Occipital lobe (tissue), 2 donors: ENCODE data around the gene BFAR. TPM values are rescaled to one million over a fixed set of nuclear protein-coding genes. Genes with fewer than 3 reads are reported as not detected.
A peak's percentile ranks its signal among the peaks of the same experiment; 100 is the strongest.
"Not testable (repeated sequence)": the region's sequence is repeated elsewhere in the genome, so short reads cannot be mapped to it uniquely, and the experiment has no call there.

Source experiments
- DNase-seq: peaks from one replicate; lab custom pipeline; 2025; lab: John Stamatoyannopoulos, UW
- total RNA-seq: library from RNA; depleted of rRNA; stranded (reverse); fragments of >200 nt; gene quantifications from one replicate; pipeline ENCODE4 v1.2.3, GENCODE V29; 2014

The BFAR gene
- 52.6 TPM for total RNA-seq

DNA sequence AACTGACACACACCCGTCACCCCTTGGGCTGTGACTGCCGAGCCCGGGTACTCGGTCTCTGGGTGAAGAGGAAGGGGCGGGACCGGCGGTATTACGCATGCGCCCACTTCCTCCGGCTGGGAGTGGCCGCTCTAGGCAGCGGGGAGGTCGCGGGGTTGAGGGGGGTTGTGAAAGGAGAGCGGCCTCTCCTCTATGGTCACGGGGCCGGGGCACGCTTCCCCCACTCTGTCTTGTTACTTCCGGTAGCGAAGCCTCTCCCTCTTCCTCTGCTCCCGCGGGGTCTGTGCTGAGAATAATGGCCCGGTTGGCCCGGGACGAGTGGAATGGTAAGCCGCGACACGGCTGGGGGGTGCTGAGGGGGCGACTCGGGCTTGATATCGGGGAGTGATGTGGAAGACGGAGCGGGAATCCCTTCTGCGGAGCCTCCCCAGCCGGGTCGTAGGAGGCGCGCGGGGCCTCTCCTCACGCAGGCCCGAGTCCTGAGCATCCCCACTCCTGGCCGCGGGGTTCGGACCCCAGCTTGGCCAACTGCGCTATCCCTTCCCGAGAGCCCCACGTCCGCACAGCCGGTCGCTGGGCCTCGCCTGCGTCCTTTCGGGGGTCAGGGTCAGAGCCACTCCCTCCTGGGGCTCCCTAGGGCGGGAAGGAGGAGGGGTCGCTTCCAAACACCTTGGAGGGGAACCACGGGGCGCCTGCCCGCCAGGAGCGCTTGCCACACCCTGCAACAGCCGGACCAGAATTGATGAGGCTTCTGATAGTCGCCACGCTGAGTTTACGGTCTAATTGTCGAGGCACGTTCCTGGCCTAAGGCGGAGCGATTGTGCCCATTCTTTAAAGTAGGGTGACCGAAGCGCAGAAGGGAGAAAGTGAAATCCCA, at the start of gene BFAR:
BFAR (plus strand) TSS at position 259 of the 877 bp plus-strand sequence. CDS start 11,396 bp downstream, outside the sequence.
- DNase-seq = peak; percentile 98

- no peak for DNase-seq
Observed at GRCh38 chr16:14585287-14585686, 47.5 kb upstream of the BFAR start.

- no peak for DNase-seq
Observed at GRCh38 chr16:14586637-14587305, 46.0 kb upstream of the BFAR start.

- no peak for DNase-seq
Observed at GRCh38 chr16:14600164-14600563, 32.6 kb upstream of the BFAR start.

GRCh38 chr16:14602443-14602963, 30.2 kb upstream of the BFAR start:
- no peak for DNase-seq

DNA sequence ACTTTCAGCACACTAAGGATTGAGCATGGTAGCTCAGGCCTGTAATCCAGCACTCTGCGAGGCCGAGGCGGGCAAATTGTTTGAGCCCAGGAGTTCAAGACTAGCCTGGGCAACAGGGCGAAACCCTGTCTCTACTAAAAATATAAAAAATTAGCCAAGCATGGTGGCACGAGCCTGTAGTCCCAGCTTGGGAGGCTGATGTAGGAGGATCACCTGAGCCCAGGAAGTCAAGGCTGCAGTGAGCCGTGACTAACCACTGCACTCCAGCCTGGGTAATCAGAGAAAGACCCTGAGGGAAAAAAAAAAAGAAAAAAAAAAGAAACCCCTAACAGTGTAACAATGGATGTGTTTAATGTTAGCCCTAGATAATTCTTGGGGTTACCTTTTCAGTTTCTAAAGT, 26.6 kb upstream of the BFAR start:
- no peak for DNase-seq

DNA sequence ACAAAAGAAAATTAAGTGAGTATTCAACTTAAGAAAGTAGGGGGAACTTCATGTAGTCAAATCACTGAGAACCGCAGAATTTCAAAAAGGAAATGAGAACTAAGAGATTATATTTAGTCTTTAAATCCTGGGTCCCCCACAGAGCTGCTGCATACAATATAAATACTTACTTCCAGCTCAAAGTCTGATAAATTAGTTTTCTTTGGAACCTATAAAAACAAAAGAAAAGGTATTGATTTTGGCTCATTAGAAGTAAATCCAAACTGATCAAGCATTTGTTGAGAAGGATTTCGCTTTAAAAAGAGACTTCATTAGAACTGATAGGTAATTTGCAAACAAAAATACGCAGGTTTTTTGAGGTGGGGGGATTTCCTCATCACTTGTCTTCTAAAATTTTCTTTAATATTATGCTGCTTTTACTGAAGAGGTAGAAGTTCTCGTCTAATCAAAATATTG, 24.6 kb upstream of the BFAR start:
- no peak for DNase-seq

DNA sequence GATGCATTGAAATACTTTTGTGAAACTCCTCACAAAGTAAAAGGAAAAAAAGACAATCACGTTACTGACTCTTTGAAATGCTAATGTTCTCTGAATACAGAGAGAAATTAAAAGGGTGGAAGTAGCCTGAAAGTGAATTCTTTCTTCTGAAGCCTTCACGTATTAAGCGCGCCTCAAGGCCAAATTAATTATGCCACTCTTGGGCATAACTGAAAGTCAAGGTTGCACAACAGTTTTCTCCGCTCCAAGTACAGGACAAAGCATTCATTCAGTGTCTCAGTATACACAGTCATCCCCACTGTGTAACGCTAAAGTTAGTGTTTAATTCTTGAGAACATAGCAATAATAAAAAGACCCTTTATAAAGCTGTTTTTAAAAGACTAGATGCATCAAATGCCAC, 24.1 kb upstream of the BFAR start:
- DNase-seq = no peak

DNA sequence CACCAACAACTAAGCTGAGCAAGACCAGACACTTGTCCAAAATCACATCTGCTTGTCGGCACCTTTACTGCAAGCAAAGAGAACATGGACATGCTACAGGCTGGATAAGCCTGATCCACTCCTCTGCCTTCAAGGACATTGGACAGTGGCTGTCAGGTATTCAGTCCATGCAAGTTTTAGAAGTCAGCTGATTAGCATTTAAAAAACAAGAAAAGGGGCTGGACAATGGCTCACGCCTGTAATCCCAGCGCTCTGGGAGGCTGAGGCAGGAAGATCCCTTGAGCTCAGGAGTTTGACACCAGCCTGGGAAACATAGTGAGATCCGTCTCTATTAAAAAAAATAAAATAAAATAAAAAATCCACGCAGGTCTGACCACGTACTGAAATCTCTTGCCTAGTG, 23.0 kb upstream of the BFAR start:
- DNase-seq = no peak

GRCh38 chr16:14611660-14612059, 21.1 kb upstream of the BFAR start:
- DNase-seq = no peak

GRCh38 chr16:14613991-14614390, 18.8 kb upstream of the BFAR start:
- no peak for DNase-seq

DNA sequence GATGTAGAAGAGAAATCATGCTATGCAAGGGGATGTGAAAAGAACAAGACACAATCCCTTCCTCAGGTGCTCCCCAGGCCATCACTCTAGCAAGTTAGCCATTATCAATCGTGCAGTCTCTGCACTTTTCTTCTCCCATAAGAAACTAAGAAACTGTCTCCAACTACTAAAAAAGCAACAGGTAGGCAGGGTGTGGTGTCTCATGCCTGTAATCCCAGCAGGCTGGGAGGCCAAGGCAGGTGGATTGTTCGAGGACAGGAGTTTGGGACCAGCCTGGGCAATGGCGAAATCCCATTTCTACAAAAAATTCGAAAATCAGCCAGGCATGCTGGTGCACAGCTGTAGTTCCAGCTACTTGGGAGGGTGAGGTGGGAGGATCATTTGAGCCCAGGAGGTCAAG, 16.5 kb upstream of the BFAR start:
- no peak for DNase-seq

- DNase-seq = no peak
Observed at GRCh38 chr16:14618566-14618965, 14.2 kb upstream of the BFAR start.

DNA sequence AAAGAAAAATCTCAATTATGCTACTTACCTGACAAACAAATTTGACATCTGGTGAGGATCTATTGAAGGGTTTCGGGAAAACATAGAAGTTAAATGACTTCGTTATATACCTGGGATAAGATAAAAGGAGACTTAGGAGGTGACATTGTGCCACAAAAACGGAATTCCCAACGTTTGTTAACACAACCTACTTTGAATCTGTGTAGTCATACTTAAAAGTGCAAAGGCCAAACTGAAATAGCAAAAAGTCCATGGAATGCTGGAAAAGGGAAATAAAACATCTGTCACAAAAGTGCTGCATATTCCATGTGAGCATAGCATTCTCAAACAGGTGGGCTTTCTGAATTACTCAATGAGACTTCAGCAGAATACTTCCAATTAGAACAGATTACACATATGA, 5.7 kb upstream of the BFAR start:
- no peak for DNase-seq

GRCh38 chr16:14628806-14629611, 3.7 kb upstream of the BFAR start:
- no peak for DNase-seq

DNA sequence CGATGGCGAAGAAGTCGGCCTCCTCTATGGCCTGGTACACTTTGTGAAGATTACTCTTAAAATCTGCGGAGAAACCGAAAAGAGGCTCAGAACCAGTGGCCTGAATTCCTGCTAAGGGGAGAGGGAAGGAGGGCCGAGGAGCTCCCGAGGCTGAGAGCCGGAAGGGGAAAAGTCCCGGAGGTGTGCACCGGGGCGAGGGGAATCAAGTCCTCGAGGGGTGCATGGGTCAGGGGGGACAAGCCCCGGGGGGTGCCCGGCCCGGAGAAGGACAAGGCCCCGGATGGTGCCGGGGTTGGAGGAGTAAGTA, 3.2 kb upstream of the BFAR start:
- no peak for DNase-seq

- peak; percentile 90 for DNase-seq
Observed at GRCh38 chr16:14629919-14630619, 2.7 kb upstream of the BFAR start, which contains the start of gene PARN. PARN (minus strand) TSS chr16:14630260; CDS start chr16:14630125, 135 bp downstream.

DNA sequence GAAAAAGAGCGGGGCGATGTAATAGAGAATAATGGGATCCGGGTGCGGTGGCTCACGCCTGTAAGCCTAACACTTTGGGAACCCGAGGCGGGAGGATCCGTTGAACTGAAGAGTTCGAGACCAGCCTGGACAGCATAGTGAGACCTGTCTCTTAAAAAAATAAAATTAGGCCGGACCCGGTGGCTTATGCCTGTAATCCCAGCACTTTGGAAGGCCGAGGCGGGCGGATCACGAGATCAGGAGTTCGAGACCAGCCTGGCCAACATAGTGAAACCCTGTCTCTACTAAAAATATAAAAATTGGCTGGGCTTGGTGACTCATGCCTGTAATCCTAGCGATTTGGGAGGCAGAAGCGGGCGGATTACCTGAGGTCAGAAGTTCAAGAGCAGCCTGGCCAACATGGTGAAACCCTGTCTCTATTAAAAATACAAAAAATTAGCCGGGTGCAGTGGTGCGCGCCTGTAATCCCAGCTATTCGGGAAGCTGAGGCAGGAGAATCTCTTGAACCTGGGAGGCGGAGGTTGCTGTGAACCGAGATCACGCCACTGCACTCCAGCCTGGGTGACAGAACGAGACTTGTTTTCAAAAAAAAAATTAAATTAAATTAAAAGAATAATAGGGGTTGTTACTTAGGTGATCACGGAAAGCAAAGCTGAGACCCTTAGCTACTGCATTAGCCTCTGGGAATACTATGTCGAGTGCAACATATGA, 2.0 kb upstream of the BFAR start:
- DNase-seq = not testable (repeated sequence)

DNA sequence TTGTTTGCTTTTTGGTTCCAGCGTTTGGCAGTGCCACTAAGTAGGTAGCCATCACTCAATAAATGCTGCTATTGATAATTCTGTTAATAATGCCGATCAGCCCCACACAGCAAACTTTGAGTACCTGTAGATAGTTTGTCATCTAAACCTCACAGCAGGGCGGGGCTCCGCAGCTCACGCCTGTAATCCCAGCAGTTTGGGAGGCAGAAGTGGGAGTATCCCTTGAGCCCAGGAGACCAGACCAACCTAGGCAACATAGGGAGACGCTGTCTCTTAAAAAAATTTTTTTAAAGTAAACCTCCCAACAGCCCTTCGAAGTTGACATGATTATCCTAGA, 1.6 kb downstream of the BFAR start:
- no peak for DNase-seq

DNA sequence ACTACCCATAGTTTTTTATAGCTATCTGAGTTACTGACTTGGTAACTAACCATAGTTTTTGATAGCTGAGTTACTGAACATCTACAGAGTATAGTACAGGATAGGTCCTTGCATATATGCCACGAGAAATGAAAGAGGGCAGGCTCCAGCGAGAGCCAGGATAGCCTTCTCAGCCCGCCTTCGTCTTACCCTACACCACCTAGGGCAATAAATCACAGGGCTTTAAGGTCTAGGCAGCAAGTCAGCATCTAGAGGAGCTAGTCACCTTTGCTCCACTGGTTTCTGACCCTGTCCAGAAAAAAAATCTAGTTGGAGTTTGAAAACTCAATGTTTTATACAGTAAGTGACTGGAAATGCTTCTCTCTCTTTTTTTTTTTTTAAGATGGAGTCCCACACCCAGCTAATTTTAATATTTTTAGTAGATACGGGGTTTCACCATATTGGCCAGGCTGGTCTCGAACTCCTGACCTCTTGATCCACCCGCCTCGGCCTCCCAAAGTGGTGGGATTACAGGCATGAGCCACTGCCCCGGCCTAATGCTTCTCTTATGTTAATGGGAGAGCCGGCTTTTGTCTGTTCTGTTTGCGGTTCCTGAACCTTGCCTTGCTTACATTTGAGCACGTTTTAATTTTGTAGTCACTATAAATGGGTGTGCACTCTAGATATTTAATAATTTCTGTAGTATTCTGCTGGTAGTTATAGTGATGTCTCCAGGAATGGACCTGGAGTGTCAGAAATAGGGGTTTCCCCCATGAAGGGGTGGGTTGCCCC, 2.8 kb downstream of the BFAR start:
- no peak for DNase-seq
